HG03135 (cell line): ENCODE results near the gene GP2.

Experiments
- ATAC-seq: cut with Tn5 transposase; IDR thresholded peaks from one replicate; pipeline ENCODE4 v1.9.1; 2021; ENCODE audit warnings: mild to moderate bottlenecking, moderate library complexity; ENCODE audit not compliant: unreplicated experiment

GP2 gene

GRCh38 chr16:20327444-20328041, at the start of gene GP2:
Gene GP2, minus strand, starts transcription at chr16:20327513. Its CDS starts 1,082 bp downstream, at chr16:20326431.
- ATAC-seq, result no peak

GRCh38 chr16:20372701-20373100, 45.4 kb upstream of the GP2 start:
- no peak for ATAC-seq

GRCh38 chr16:20369452-20370054, 42.2 kb upstream of the GP2 start:
- ATAC-seq, result no peak

GRCh38 chr16:20364051-20364450, 36.7 kb upstream of the GP2 start:
- ATAC-seq, result no peak

GRCh38 chr16:20363191-20363590, 35.9 kb upstream of the GP2 start:
- no peak for ATAC-seq

- ATAC-seq, result no peak
Observed at GRCh38 chr16:20359997-20360396, 32.7 kb upstream of the GP2 start.

- no peak for ATAC-seq
Observed at GRCh38 chr16:20355114-20355782, 27.9 kb upstream of the GP2 start.

- no peak for ATAC-seq
Observed at GRCh38 chr16:20353379-20353778, 26.1 kb upstream of the GP2 start.

- ATAC-seq, result no peak
Observed at GRCh38 chr16:20352615-20353014, 25.3 kb upstream of the GP2 start, which contains the start of gene UMOD. Gene UMOD, minus strand, starts transcription at chr16:20352715. Its CDS starts 1,978 bp downstream, at chr16:20350737.

GRCh38 chr16:20349615-20350014, 22.3 kb upstream of the GP2 start:
- ATAC-seq, result no peak

GRCh38 chr16:20348365-20349185, 21.3 kb upstream of the GP2 start:
- ATAC-seq, result no peak

GRCh38 chr16:20347666-20348364, 20.5 kb upstream of the GP2 start:
- ATAC-seq, result no peak

GRCh38 chr16:20344611-20345010, 17.3 kb upstream of the GP2 start:
- no peak for ATAC-seq

- no peak for ATAC-seq
Observed at GRCh38 chr16:20339744-20340143, 12.4 kb upstream of the GP2 start.

GRCh38 chr16:20336955-20337354, 9.6 kb upstream of the GP2 start:
- no peak for ATAC-seq

GRCh38 chr16:20334396-20334795, 7.1 kb upstream of the GP2 start:
- no peak for ATAC-seq

- ATAC-seq, result no peak
Observed at GRCh38 chr16:20333120-20333519, 5.8 kb upstream of the GP2 start.

GRCh38 chr16:20332411-20332810, 5.1 kb upstream of the GP2 start:
- no peak for ATAC-seq

GRCh38 chr16:20331635-20332034, 4.3 kb upstream of the GP2 start:
- no peak for ATAC-seq

- ATAC-seq, result no peak
Observed at GRCh38 chr16:20329392-20330138, 2.3 kb upstream of the GP2 start.
